Ovary (tissue), 3 donors: Measurements from ENCODE around the gene NLGN1.

ENCODE experiments used
- EP300 ChIP-seq: sonication (generic); formaldehyde crosslinking; IDR thresholded peaks from one replicate; pipeline ENCODE4 v1.6.1; 2017; ENCODE audit warnings: antibody characterized with exemption
- POLR2A ChIP-seq: fragments of 450-650 bp; IDR thresholded peaks from one replicate; pipeline ENCODE4 v1.6.1; 2017; ENCODE audit warnings: antibody characterized with exemption, mild to moderate bottlenecking, moderate library complexity
- TF ChIP-seq, protein P1 (sequence below), 3 donors: fragments of 450-650 bp in 2 of 3; fragments of 200-600 bp in 1 of 3; IDR thresholded peaks; one replicate each; pipeline versions ENCODE4 v1.5.1 to v1.8.0; 2016 to 2022; ENCODE audit warnings: antibody characterized with exemption in 3 of 3, mild to moderate bottlenecking in 1 of 3
- donor health status: DM: no; HTN: no; CAD: no.

GRCh38 chr3:173735841-173736240, 338.3 kb downstream of the NLGN1 start:
- no peak for TF ChIP-seq POLR2A
- TF ChIP-seq, protein P1, sequence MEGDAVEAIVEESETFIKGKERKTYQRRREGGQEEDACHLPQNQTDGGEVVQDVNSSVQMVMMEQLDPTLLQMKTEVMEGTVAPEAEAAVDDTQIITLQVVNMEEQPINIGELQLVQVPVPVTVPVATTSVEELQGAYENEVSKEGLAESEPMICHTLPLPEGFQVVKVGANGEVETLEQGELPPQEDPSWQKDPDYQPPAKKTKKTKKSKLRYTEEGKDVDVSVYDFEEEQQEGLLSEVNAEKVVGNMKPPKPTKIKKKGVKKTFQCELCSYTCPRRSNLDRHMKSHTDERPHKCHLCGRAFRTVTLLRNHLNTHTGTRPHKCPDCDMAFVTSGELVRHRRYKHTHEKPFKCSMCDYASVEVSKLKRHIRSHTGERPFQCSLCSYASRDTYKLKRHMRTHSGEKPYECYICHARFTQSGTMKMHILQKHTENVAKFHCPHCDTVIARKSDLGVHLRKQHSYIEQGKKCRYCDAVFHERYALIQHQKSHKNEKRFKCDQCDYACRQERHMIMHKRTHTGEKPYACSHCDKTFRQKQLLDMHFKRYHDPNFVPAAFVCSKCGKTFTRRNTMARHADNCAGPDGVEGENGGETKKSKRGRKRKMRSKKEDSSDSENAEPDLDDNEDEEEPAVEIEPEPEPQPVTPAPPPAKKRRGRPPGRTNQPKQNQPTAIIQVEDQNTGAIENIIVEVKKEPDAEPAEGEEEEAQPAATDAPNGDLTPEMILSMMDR (IDR thresholded peaks at IDR 0.05) = no peak
- TF ChIP-seq EP300 = no peak
